HCT116 (cell line): ENCODE data around the gene ZBTB20. TPM values are rescaled to one million over a fixed set of nuclear protein-coding genes. Genes with fewer than 3 reads are reported as not detected.

ENCODE experiments used
- ATAC-seq: fragments of 200-7000 bp; cut with Tn5 transposase; 2 replicates; pipeline ENCODE4 v1.9.1; 2020; ENCODE audit warnings: mild to moderate bottlenecking, moderate library complexity
- BruUV-seq: library from RNA; stranded (reverse); fragments of 400-500 nt; replicated peaks from 2 replicates; lab custom pipeline; 2021; lab: Mats Ljungman, UMichigan
- CTCF ChIA-PET: fragments of 300-600 bp; sonication (Branson Sonifier 250); formaldehyde crosslinking; loops from one replicate; lab custom pipeline; 2021; ENCODE audit warnings: antibody characterized with exemption; lab: Charles Lee
- POLR2A ChIA-PET: fragments of 300-600, 350-600 bp; sonication (Branson Sonifier 250); formaldehyde crosslinking; loops from one replicate; lab custom pipeline; 2021; ENCODE audit warnings: antibody characterized with exemption; lab: Charles Lee
- RAD21 ChIA-PET, 2 experiments: fragments of 300-600 bp; sonication (Branson Sonifier 250); formaldehyde crosslinking; loops; one replicate each; lab custom pipeline; 2023; ENCODE audit warnings: low total read pairs in 2 of 2; ENCODE audit not compliant: uncharacterized antibody in 2 of 2, unreplicated experiment in 2 of 2, low non-redundant PET in 1 of 2; lab: Charles Lee
- DNase-seq: peaks from one replicate; pipeline ENCODE4 v3.0.0-alpha.2; 2010; ENCODE audit warnings: low read depth, low spot score
- H2AFZ ChIP-seq: fragments of 200-600 bp; shearing (Covaris generic), sonication (generic); 2 replicates; pipeline ENCODE4 v1.6.1; 2017; ENCODE audit warnings: low read depth, mixed run types, mixed read lengths, antibody characterized with exemption, low read length; ENCODE audit not compliant: poor library complexity, severe bottlenecking
- H3K27ac ChIP-seq: 2 replicates; pipeline ENCODE4 v1.5.1; 2012; ENCODE audit warnings: low read depth, low read length
- H3K27me3 ChIP-seq: fragments of 200-600 bp; sonication (generic); 2 replicates; pipeline ENCODE4 v1.6.1; 2016; ENCODE audit warnings: mixed run types, low read length, mixed read lengths; ENCODE audit not compliant: insufficient read depth
- H3K36me3 ChIP-seq, 2 experiments: fragments of 200-500 bp in 1 of 2; fragments of 200-600 bp in 1 of 2; sonication (Bioruptor generic) in 1 of 2; sonication (generic) in 1 of 2; 2 replicates each; pipeline versions ENCODE4 v1.5.1 to v1.6.1; 2014 to 2016; ENCODE audit warnings: low read length in 2 of 2, inconsistent platforms in 1 of 2, mixed read lengths in 1 of 2, mixed run types in 1 of 2; ENCODE audit not compliant: insufficient read depth in 2 of 2, control insufficient read depth in 1 of 2
- H3K4me1 ChIP-seq, 2 experiments: fragments of 200-600 bp in 1 of 2; sonication (generic) in 1 of 2; 2 replicates each; pipeline versions ENCODE4 v1.5.1 to v1.6.1; 2012 to 2017; ENCODE audit warnings: low read length in 2 of 2, inconsistent platforms in 1 of 2, mild to moderate bottlenecking in 1 of 2, mixed read lengths in 1 of 2, mixed run types in 1 of 2, moderate library complexity in 1 of 2; ENCODE audit not compliant: insufficient read depth in 2 of 2, control insufficient read depth in 1 of 2
- H3K4me2 ChIP-seq: fragments of 200-600 bp; sonication (generic); 2 replicates; pipeline ENCODE4 v1.6.1; 2017; ENCODE audit warnings: mixed run types, low read length, mixed read lengths
- H3K4me3 ChIP-seq, 2 experiments: fragments of 200-600 bp in 1 of 2; sonication (generic) in 1 of 2; replicated peaks in 1 of 2; 2 replicates each; pipeline ENCODE4 v1.5.1; 2011 to 2016; ENCODE audit warnings: low read length in 2 of 2, control low read depth in 1 of 2, low read depth in 1 of 2, mild to moderate bottlenecking in 1 of 2, mixed read lengths in 1 of 2, mixed run types in 1 of 2
- H3K79me2 ChIP-seq: fragments of 200-600 bp; sonication (generic); 2 replicates; pipeline ENCODE4 v1.6.1; 2017; ENCODE audit warnings: mild to moderate bottlenecking, mixed run types, low read length, moderate library complexity, mixed read lengths; ENCODE audit not compliant: insufficient read depth
- H3K9ac ChIP-seq: fragments of 200-600 bp; sonication (generic); 2 replicates; pipeline ENCODE4 v1.6.1; 2016; ENCODE audit warnings: low read length, mixed read lengths
- H3K9me2 ChIP-seq: fragments of 200-600 bp; sonication (generic), shearing (Covaris generic); 2 replicates; pipeline ENCODE4 v1.6.1; 2017; ENCODE audit warnings: mixed run types, mild to moderate bottlenecking, moderate library complexity; ENCODE audit not compliant: insufficient read depth
- H3K9me3 ChIP-seq, 2 experiments: fragments of 200-500 bp in 1 of 2; fragments of 200-600 bp in 1 of 2; sonication (Bioruptor generic) in 1 of 2; sonication (generic) in 1 of 2; 2 replicates each; pipeline ENCODE4 v1.6.1; 2014 to 2017; ENCODE audit warnings: low read length in 2 of 2, mixed read lengths in 2 of 2, inconsistent platforms in 1 of 2, low read depth in 1 of 2, mild to moderate bottlenecking in 1 of 2, mixed run types in 1 of 2, moderate library complexity in 1 of 2; ENCODE audit not compliant: control insufficient read depth in 1 of 2, insufficient read depth in 1 of 2
- H4K20me1 ChIP-seq: fragments of 200-600 bp; sonication (generic), shearing (Covaris generic); 2 replicates; pipeline ENCODE4 v1.6.1; 2017; ENCODE audit warnings: mixed run types, mild to moderate bottlenecking, moderate library complexity; ENCODE audit not compliant: insufficient read depth
- CEBPB ChIP-seq: IDR thresholded peaks from 2 replicates; pipeline ENCODE4 v1.6.1; 2012; ENCODE audit warnings: low read depth
- CTCF ChIP-seq, 3 experiments: fragments of 200-600 bp in 1 of 3; sonication (generic) in 1 of 3; IDR thresholded peaks in 2 of 3; conservative IDR thresholded peaks in 1 of 3; 2 replicates each; pipeline ENCODE4 v1.5.1; 2012 to 2017; ENCODE audit warnings: low read depth in 2 of 3, low read length in 2 of 3, antibody characterized with exemption in 1 of 3, borderline replicate concordance in 1 of 3, control low read depth in 1 of 3, mild to moderate bottlenecking in 1 of 3, mixed read lengths in 1 of 3, mixed run types in 1 of 3, moderate library complexity in 1 of 3; ENCODE audit not compliant: insufficient read depth in 1 of 3
- EGR1 ChIP-seq: IDR thresholded peaks from 2 replicates; pipeline ENCODE4 v1.6.1; 2012; ENCODE audit warnings: low read depth
- ELF1 ChIP-seq: IDR thresholded peaks from 2 replicates; pipeline ENCODE4 v1.6.1; 2012; ENCODE audit warnings: low read depth, borderline replicate concordance
- EZH2phosphoT487 ChIP-seq: fragments of 200-600 bp; IDR thresholded peaks from 2 replicates; pipeline ENCODE4 v1.6.1; 2018; ENCODE audit warnings: antibody characterized with exemption, borderline replicate concordance
- FOSL1 ChIP-seq: IDR thresholded peaks from 2 replicates; pipeline ENCODE4 v1.6.1; 2012; ENCODE audit warnings: low read depth
- JUND ChIP-seq: IDR thresholded peaks from 2 replicates; pipeline ENCODE4 v1.6.1; 2012
- POLR2AphosphoS5 ChIP-seq: IDR thresholded peaks from 2 replicates; pipeline ENCODE4 v1.6.1; 2011; ENCODE audit warnings: mild to moderate bottlenecking, low read depth, low read length, moderate library complexity
- RAD21 ChIP-seq: IDR thresholded peaks from 2 replicates; pipeline ENCODE4 v1.6.1; 2012; ENCODE audit warnings: low read depth, mild to moderate bottlenecking
- SP1 ChIP-seq: IDR thresholded peaks from 2 replicates; pipeline ENCODE4 v1.6.1; 2012; ENCODE audit warnings: low read depth
- SRF ChIP-seq: IDR thresholded peaks from 2 replicates; pipeline ENCODE4 v1.6.1; 2012; ENCODE audit warnings: low read depth
- YY1 ChIP-seq: IDR thresholded peaks from 2 replicates; pipeline ENCODE4 v1.6.1; 2011; ENCODE audit warnings: low read length, low read depth, moderate library complexity, mild to moderate bottlenecking; ENCODE audit not compliant: insufficient replicate concordance; ENCODE audit errors: extremely low read depth
- ZBTB33 ChIP-seq: IDR thresholded peaks from 2 replicates; pipeline ENCODE4 v1.6.1; 2011; ENCODE audit warnings: mild to moderate bottlenecking, low read length, moderate library complexity; ENCODE audit not compliant: insufficient replicate concordance; ENCODE audit errors: extremely low read depth
- ZNF274 ChIP-seq: fragments of 200-500 bp; sonication (Bioruptor generic); IDR thresholded peaks from 2 replicates; pipeline ENCODE4 v1.6.1; 2014; ENCODE audit warnings: mild to moderate bottlenecking, low read depth, low read length, inconsistent platforms
- intact Hi-C: fragments of 100-400 bp; cut with micrococcal nuclease; formaldehyde crosslinking; loops from 2 replicates; pipeline ENCODE4 v1.10.0; 2022
- total RNA-seq: library from RNA; stranded (reverse); gene quantifications from one replicate; pipeline ENCODE4 v1.2.1, GENCODE V29; 2021; ENCODE audit not compliant: unreplicated experiment

The ZBTB20 gene
- total RNA-seq, 1 experiment from 2014 or later = 42.1 TPM

GRCh38 chr3:114376516-114377185 is 770.4 kb downstream of the ZBTB20 start:
- ChIA-PET CTCF (no interaction called here), POLR2A (no interaction called here), RAD21 (no interaction called here)
- H3K9ac ChIP-seq = no peak overlapping the region
- H2AFZ ChIP-seq = no peak overlapping the region
- H3K4me2 ChIP-seq = no peak overlapping the region
- no peak for ATAC-seq
- H3K9me2 ChIP-seq = no peaks in the 10 kb centered on the region
- H3K4me1 ChIP-seq = peaks cover 17 to 21% of the 10 kb centered on the region in 2 experiments; a peak in 3 of 4 replicates
- no TSS peak for BruUV-seq
- H3K27me3 ChIP-seq = no peaks in the 10 kb centered on the region
- intact Hi-C loops = no loop called here
- H3K27ac ChIP-seq = no peak overlapping the region
- H3K79me2 ChIP-seq = peaks cover 21% of the 10 kb centered on the region; the same call in 1 of the 2 replicates
- TF ChIP-seq JUND (no peak), CEBPB (no peak)
- TF ChIP-seq, all 23 proteins: peak for 0
- Histone ChIP-seq H3K36me3 (peaks cover 2 to 23% of the 10 kb centered on the region in 2 experiments; a peak in 1 of 4 replicates), H3K9me3 (no peaks in the 10 kb centered on the region), H4K20me1 (no peaks in the 10 kb centered on the region), H3K4me3 (no peak overlapping the region)
- no peak for DNase-seq

- POLR2A ChIA-PET = no interaction called here
- H3K36me3 ChIP-seq = peaks cover 2 to 23% of the 10 kb centered on the region in 2 experiments; a peak in 1 of 4 replicates
- peaks cover 13 to 14% of the 10 kb centered on the region in 2 experiments; a peak in 3 of 4 replicates for H3K4me1 ChIP-seq
- RAD21 ChIA-PET = no interaction called here
- H4K20me1 ChIP-seq = no peaks in the 10 kb centered on the region
- no peaks in the 10 kb centered on the region for H3K27me3 ChIP-seq
- H3K9me2 ChIP-seq = no peaks in the 10 kb centered on the region
- H3K9ac ChIP-seq = no peak overlapping the region
- no peaks in the 10 kb centered on the region for H3K9me3 ChIP-seq
- ATAC-seq (no peak), DNase-seq (no peak)
- TF ChIP-seq EZH2phosphoT487 = no peak
- TF ChIP-seq YY1 = no peak
- TF ChIP-seq ELF1 = no peak
- no peak for TF ChIP-seq FOSL1
- no peak for TF ChIP-seq SP1
- no peak for TF ChIP-seq SRF
- TF ChIP-seq ZBTB33 = no peak
- no peak for TF ChIP-seq ZNF274
- no peak for TF ChIP-seq POLR2AphosphoS5
- no peak for TF ChIP-seq EGR1
- no peak for TF ChIP-seq CTCF (IDR thresholded peaks at IDR 0.05 in 2 of 3, conservative IDR thresholded peaks at IDR 0.05 in 1 of 3; ENCODE audit: borderline replicate concordance in 1 of 3, insufficient read depth in 1 of 3, low read depth in 2 of 3, low read length in 2 of 3)
- TF ChIP-seq CEBPB = no peak
- no peak for TF ChIP-seq RAD21
- intact Hi-C loops = no loop called here
- CTCF ChIA-PET = no interaction called here
- H3K4me3 ChIP-seq = no peak overlapping the region
- H3K4me2 ChIP-seq = no peak overlapping the region
- BruUV-seq = no TSS peak
- no peak overlapping the region for H3K27ac ChIP-seq
- peaks cover 24% of the 10 kb centered on the region; the same call in 1 of the 2 replicates for H3K79me2 ChIP-seq
- no peak overlapping the region for H2AFZ ChIP-seq
Measured at GRCh38 chr3:114375608-114376421, 771.3 kb downstream of the ZBTB20 start.
